Measurements from ENCODE around the gene MBP.

DNA sequence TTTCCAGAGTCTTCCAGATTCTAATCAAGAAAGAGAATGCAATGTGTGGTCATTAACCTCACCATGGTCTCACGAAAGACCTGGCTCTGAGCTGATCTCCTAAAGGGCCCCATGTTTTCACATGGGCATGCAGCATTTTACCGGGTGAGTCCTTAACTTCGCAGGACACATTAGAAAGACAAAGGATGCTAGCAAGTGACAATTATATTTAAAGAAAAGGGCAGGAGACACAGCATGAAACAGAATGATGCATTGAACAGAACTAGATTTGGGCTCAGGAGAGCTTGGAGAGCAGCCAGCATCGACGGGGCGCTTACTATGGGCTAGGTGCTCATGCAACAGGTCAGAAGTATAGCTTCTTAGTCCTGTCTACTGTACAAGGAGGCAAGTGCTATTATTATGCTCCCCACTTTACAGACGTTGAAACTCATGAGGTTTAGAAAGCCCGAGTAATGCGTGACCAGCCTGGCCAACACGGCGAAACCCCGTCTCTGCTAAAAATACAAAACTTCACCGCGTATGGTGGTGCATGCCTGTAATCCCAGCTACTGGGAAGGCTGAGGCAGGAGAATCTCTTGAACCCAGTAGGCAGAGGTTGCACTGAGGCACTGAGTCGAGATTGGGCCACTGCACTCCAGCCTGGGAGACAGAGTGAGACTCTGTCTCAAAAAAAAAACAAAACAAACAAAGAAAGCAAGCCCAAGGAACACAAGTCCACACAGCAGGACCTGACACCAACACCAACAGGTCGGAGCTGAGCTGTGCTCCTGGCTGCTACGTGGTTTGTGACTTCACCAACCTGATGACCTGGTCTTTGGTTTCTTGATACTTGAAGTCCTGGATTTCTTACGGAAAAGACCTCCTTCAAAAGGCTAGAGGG is 16.1 kb downstream of the MBP start:
- TF ChIP-seq, protein P1, sequence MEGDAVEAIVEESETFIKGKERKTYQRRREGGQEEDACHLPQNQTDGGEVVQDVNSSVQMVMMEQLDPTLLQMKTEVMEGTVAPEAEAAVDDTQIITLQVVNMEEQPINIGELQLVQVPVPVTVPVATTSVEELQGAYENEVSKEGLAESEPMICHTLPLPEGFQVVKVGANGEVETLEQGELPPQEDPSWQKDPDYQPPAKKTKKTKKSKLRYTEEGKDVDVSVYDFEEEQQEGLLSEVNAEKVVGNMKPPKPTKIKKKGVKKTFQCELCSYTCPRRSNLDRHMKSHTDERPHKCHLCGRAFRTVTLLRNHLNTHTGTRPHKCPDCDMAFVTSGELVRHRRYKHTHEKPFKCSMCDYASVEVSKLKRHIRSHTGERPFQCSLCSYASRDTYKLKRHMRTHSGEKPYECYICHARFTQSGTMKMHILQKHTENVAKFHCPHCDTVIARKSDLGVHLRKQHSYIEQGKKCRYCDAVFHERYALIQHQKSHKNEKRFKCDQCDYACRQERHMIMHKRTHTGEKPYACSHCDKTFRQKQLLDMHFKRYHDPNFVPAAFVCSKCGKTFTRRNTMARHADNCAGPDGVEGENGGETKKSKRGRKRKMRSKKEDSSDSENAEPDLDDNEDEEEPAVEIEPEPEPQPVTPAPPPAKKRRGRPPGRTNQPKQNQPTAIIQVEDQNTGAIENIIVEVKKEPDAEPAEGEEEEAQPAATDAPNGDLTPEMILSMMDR (IDR thresholded peaks at IDR 0.05; ENCODE audit: extremely low read depth in 1 of 2, insufficient read depth in 1 of 2, low read depth in 1 of 2, low read length in 2 of 2) = no peak
- no peak for TF ChIP-seq POLR2A (IDR thresholded peaks at IDR 0.05; ENCODE audit: low read depth, low read length)

Measured in endothelial cell of umbilical vein (primary cell).